ENCODE data around the gene NOTCH4.

DNA sequence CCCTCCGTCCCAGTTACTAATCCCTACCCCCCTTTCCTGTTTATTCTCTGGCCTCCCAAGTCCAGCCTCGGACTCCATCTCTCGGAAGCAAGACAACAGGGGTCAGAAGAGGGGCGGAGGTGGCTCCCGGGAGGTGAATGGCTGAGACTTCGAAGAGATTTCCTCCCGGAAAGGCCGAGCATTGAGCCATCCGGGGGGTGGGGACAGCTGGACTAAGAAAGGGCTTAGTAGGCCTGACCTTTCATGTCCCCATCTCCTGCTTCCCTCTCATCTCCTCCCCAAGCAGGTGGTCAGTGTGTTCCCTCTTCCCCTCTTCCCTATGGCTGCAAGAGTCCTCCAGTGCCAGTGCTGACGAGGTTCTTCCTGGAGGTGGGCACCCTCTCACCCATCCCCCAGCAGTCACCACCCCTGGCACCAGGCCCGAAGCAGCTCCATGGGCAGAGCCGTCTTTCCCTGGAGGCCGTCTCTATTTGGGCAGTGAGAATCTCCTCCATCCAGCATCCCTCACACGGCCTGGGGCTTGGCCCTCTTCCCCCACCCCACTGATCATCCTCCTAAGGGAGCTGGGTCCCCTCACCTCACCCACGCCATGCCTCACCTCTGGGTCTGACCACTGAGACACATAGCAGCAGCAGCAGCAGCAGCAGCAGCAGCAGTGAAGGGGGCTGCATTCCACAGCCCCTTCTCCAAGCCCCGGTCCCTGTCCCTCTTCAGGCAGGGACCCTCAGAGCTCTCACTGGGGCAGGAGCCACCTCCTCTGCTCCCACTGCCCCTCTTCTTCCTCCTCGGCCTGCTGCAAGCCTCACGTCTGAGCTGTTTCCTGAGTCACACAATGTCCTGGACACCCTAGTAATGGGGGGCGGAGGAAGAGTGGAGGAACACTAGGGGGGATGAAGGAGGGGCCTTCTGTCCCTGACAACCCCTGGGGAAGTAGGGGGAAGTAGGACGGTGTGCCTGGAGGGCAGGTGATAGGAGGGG is at the start of gene NOTCH4:
- TF ChIP-seq YY1 (IDR thresholded peaks at IDR 0.05; ENCODE audit: insufficient read depth, insufficient read length), result no peak
- TF ChIP-seq ZNF274 (IDR thresholded peaks at IDR 0.05; ENCODE audit: low read depth, low read length), result no peak
- no peak for TF ChIP-seq SUZ12 (IDR thresholded peaks at IDR 0.05; ENCODE audit: extremely low read depth, insufficient read depth, insufficient read length)
